OCI-LY1 (cell line): ENCODE data around the gene THRSP.

ENCODE experiments used
- H2AFZ ChIP-seq: fragments of 200-600 bp; sonication (generic), shearing (Covaris generic); 2 replicates; pipeline ENCODE4 v1.6.0; 2014; ENCODE audit warnings: antibody characterized with exemption, mild to moderate bottlenecking, low read length
- H3F3A ChIP-seq: fragments of 200-600 bp; sonication (generic), shearing (Covaris generic); 2 replicates; pipeline ENCODE4 v1.6.0; 2014; ENCODE audit warnings: mild to moderate bottlenecking, antibody characterized with exemption, low read length, moderate library complexity; ENCODE audit not compliant: insufficient read depth
- H3K27ac ChIP-seq: fragments of 200-600 bp; sonication (generic); 2 replicates; pipeline ENCODE4 v1.5.1; 2014; ENCODE audit warnings: low read length, mixed run types, mild to moderate bottlenecking, low read depth; ENCODE audit not compliant: poor library complexity, severe bottlenecking
- H3K27me3 ChIP-seq: fragments of 200-600 bp; sonication (generic); 2 replicates; pipeline ENCODE4 v1.6.0; 2014; ENCODE audit warnings: antibody characterized with exemption, mild to moderate bottlenecking, low read length, moderate library complexity; ENCODE audit not compliant: insufficient read depth
- H3K36me3 ChIP-seq: fragments of 200-600 bp; sonication (generic); 2 replicates; pipeline ENCODE4 v1.6.1; 2014; ENCODE audit warnings: mild to moderate bottlenecking, antibody characterized with exemption, low read length, moderate library complexity, mixed read lengths; ENCODE audit not compliant: insufficient read depth
- H3K4me1 ChIP-seq: fragments of 200-600 bp; sonication (generic); 2 replicates; pipeline ENCODE4 v1.5.1; 2014; ENCODE audit warnings: mild to moderate bottlenecking, low read length, moderate library complexity; ENCODE audit not compliant: insufficient read depth, severe bottlenecking
- H3K4me2 ChIP-seq: fragments of 200-600 bp; sonication (generic), shearing (Covaris generic); 2 replicates; pipeline ENCODE4 v1.6.1; 2014; ENCODE audit warnings: low read length
- H3K4me3 ChIP-seq: fragments of 200-600 bp; sonication (generic); 2 replicates; pipeline ENCODE4 v1.5.1; 2014; ENCODE audit warnings: low read length, low read depth, mild to moderate bottlenecking, mixed read lengths; ENCODE audit not compliant: poor library complexity, severe bottlenecking
- H3K79me2 ChIP-seq: fragments of 200-600 bp; shearing (Covaris generic); 2 replicates; pipeline ENCODE4 v1.6.1; 2016; ENCODE audit warnings: mixed run types, low read length, mixed read lengths; ENCODE audit not compliant: insufficient read depth
- H3K9ac ChIP-seq: fragments of 200-600 bp; sonication (generic), shearing (Covaris generic); 2 replicates; pipeline ENCODE4 v1.6.1; 2014; ENCODE audit warnings: mild to moderate bottlenecking, low read length, mixed read lengths
- H3K9me2 ChIP-seq: fragments of 200-600 bp; sonication (generic), shearing (Covaris generic); 2 replicates; pipeline ENCODE4 v1.6.1; 2014; ENCODE audit warnings: low read depth, mild to moderate bottlenecking, low read length, mixed read lengths
- H3K9me3 ChIP-seq: fragments of 200-600 bp; shearing (Covaris generic); 2 replicates; pipeline ENCODE4 v1.6.1; 2014; ENCODE audit warnings: low read length, mixed read lengths
- H4K20me1 ChIP-seq: fragments of 200-600 bp; sonication (generic), shearing (Covaris generic); 2 replicates; pipeline ENCODE4 v1.6.0; 2016; ENCODE audit warnings: mild to moderate bottlenecking, low read length; ENCODE audit not compliant: insufficient read depth
- EZH2 ChIP-seq: fragments of 200-600 bp; sonication (generic), shearing (Covaris generic); IDR thresholded peaks from 2 replicates; pipeline ENCODE4 v1.8.0; 2017; ENCODE audit warnings: borderline replicate concordance, mixed run types, mild to moderate bottlenecking, antibody characterized with exemption, low read length, moderate library complexity, mixed read lengths
- TF ChIP-seq, protein P1 (sequence below): fragments of 200-600 bp; sonication (generic), shearing (Covaris generic); IDR thresholded peaks from 2 replicates; pipeline ENCODE4 v1.5.1; 2017; ENCODE audit warnings: mild to moderate bottlenecking, antibody characterized with exemption, low read length, moderate library complexity, mixed read lengths

The THRSP gene

GRCh38 chr11:78049348-78049747 is 14.3 kb upstream of the THRSP start:
- Histone ChIP-seq H3K79me2 (no peaks in the 10 kb centered on the region), H3K9me2 (no peaks in the 10 kb centered on the region), H3K4me3 (no peak overlapping the region), H4K20me1 (no peaks in the 10 kb centered on the region), H3K9ac (no peak overlapping the region), H3F3A (no peaks in the 10 kb centered on the region), H2AFZ (no peak overlapping the region), H3K4me2 (no peak overlapping the region), H3K27me3 (no peaks in the 10 kb centered on the region), H3K9me3 (no peaks in the 10 kb centered on the region), H3K4me1 (peaks cover 5% of the 10 kb centered on the region), H3K27ac (no peak overlapping the region), H3K36me3 (no peaks in the 10 kb centered on the region)
- TF ChIP-seq EZH2: no peak
- TF ChIP-seq, protein P1, sequence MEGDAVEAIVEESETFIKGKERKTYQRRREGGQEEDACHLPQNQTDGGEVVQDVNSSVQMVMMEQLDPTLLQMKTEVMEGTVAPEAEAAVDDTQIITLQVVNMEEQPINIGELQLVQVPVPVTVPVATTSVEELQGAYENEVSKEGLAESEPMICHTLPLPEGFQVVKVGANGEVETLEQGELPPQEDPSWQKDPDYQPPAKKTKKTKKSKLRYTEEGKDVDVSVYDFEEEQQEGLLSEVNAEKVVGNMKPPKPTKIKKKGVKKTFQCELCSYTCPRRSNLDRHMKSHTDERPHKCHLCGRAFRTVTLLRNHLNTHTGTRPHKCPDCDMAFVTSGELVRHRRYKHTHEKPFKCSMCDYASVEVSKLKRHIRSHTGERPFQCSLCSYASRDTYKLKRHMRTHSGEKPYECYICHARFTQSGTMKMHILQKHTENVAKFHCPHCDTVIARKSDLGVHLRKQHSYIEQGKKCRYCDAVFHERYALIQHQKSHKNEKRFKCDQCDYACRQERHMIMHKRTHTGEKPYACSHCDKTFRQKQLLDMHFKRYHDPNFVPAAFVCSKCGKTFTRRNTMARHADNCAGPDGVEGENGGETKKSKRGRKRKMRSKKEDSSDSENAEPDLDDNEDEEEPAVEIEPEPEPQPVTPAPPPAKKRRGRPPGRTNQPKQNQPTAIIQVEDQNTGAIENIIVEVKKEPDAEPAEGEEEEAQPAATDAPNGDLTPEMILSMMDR: no peak

DNA sequence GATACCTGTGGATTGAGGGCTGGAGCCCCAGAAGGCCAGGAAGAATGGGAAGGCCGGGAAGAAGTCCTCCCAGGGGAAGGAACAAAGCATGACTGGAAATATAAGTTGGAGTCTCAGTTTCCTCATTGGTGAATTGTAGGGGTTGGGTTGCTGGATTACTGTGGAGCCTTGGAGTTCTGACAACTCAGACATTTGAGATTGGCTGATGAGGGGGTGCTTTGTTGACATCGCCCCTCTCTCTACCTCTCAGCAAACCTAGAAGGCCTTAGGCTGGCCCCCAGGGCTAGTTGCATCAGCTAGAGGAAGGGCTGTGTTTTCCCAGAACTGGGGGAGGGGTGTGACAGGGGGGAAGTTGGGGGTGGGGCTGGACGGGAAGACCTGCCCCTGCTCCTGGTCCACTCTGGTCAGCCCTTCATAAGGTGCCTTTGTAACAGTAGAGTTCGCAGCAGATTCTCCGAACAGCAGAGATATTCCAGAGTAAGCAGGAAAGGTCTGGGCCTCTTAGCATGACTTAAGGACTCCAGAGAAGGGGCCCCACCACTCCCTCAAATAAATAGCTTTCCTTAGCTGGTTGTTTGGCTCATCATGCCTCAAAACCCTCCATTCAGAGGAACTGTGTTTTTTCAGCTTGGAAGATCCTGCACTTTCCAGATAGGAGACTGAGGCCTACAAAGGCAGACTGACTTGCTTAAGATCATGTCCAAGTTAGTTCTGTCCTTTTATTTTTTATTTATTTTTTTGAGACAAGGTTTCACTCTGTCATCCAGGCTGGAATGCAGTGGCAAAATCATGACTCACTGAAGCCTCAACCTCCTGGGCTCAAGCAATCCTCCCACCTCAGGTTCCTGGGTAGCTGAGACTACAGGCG is 12.5 kb upstream of the THRSP start:
- no peaks in the 10 kb centered on the region for H3F3A ChIP-seq
- H2AFZ ChIP-seq: no peak overlapping the region
- H3K36me3 ChIP-seq: no peaks in the 10 kb centered on the region
- TF ChIP-seq EZH2: no peak
- TF ChIP-seq, protein P1: no peak
- H3K79me2 ChIP-seq: no peaks in the 10 kb centered on the region
- no peak overlapping the region for H3K9ac ChIP-seq
- no peak overlapping the region for H3K27ac ChIP-seq
- H3K9me2 ChIP-seq: no peaks in the 10 kb centered on the region
- H3K4me1 ChIP-seq: no peaks in the 10 kb centered on the region
- no peaks in the 10 kb centered on the region for H3K27me3 ChIP-seq
- no peak overlapping the region for H3K4me3 ChIP-seq
- H3K4me2 ChIP-seq: no peak overlapping the region
- no peaks in the 10 kb centered on the region for H3K9me3 ChIP-seq
- H4K20me1 ChIP-seq: no peaks in the 10 kb centered on the region

- TF ChIP-seq, protein P1: no peak
- TF ChIP-seq EZH2: no peak
- no peaks in the 10 kb centered on the region for H3F3A ChIP-seq
- H3K4me3 ChIP-seq: no peak overlapping the region
- H4K20me1 ChIP-seq: no peaks in the 10 kb centered on the region
- H3K4me2 ChIP-seq: no peak overlapping the region
- no peak overlapping the region for H2AFZ ChIP-seq
- H3K27me3 ChIP-seq: no peaks in the 10 kb centered on the region
- no peaks in the 10 kb centered on the region for H3K9me3 ChIP-seq
- H3K79me2 ChIP-seq: no peaks in the 10 kb centered on the region
- H3K27ac ChIP-seq: no peak overlapping the region
- no peak overlapping the region for H3K9ac ChIP-seq
- no peaks in the 10 kb centered on the region for H3K36me3 ChIP-seq
- no peaks in the 10 kb centered on the region for H3K4me1 ChIP-seq
- no peaks in the 10 kb centered on the region for H3K9me2 ChIP-seq
Observed at GRCh38 chr11:78054971-78055370, 8.7 kb upstream of the THRSP start.
